ENCODE results near the gene CNIH1.

Gene CNIH1

DNA sequence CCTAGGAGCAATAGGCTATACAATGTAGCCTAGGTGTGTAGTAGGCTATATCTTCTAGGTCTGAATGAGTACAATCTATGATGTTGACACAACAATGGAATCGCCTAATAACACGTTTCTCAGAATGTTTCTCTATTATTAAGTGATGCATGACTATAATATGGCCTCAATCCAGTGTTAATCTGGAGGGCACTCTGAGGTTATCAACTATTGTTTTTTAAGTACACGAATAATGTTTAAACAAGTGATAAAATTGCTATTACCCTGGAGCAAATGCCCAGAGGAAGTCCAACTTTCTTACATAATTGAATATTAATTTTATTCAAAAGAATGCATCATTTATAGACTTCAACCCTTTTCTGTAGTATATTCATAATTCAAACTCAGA, 16.4 kb upstream of the CNIH1 start:
- no peak for TF ChIP-seq TAF1 (IDR thresholded peaks at IDR 0.05; ENCODE audit: borderline replicate concordance, insufficient read depth, low read length)
- TF ChIP-seq POLR2AphosphoS5 (IDR thresholded peaks at IDR 0.05; ENCODE audit: low read depth, low read length): no peak
- no peak for TF ChIP-seq SIN3A (IDR thresholded peaks at IDR 0.05; ENCODE audit: borderline replicate concordance, insufficient read depth, low read length)
- TF ChIP-seq FOXP2 (optimal IDR thresholded peaks at IDR 0.05; ENCODE audit: borderline replicate concordance, extremely low read depth, extremely low read length, insufficient read depth): no peak
- TF ChIP-seq, protein P1, sequence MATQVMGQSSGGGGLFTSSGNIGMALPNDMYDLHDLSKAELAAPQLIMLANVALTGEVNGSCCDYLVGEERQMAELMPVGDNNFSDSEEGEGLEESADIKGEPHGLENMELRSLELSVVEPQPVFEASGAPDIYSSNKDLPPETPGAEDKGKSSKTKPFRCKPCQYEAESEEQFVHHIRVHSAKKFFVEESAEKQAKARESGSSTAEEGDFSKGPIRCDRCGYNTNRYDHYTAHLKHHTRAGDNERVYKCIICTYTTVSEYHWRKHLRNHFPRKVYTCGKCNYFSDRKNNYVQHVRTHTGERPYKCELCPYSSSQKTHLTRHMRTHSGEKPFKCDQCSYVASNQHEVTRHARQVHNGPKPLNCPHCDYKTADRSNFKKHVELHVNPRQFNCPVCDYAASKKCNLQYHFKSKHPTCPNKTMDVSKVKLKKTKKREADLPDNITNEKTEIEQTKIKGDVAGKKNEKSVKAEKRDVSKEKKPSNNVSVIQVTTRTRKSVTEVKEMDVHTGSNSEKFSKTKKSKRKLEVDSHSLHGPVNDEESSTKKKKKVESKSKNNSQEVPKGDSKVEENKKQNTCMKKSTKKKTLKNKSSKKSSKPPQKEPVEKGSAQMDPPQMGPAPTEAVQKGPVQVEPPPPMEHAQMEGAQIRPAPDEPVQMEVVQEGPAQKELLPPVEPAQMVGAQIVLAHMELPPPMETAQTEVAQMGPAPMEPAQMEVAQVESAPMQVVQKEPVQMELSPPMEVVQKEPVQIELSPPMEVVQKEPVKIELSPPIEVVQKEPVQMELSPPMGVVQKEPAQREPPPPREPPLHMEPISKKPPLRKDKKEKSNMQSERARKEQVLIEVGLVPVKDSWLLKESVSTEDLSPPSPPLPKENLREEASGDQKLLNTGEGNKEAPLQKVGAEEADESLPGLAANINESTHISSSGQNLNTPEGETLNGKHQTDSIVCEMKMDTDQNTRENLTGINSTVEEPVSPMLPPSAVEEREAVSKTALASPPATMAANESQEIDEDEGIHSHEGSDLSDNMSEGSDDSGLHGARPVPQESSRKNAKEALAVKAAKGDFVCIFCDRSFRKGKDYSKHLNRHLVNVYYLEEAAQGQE (IDR thresholded peaks at IDR 0.05; ENCODE audit: insufficient read depth in 1 of 2, low read depth in 2 of 2, low read length in 2 of 2): no peak

DNA sequence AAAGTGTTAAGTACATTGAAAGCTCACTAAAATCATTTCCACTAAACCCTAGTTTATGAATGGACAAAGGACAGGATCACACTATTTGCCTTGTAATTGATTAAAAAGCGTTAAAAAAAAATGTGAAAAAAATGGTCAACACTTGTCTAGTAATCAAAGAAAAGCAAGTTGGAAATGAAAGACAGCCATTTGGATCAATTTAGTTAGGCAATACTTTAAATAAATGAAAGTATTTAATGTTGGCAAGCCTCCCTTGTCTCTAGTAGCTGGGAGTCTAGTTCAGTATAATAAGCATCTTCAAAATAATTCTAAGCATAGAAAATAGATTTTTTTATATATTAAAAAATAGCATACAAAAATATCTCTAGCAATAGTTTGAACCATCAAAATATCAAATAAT, 14.2 kb upstream of the CNIH1 start:
- TF ChIP-seq POLR2AphosphoS5 (IDR thresholded peaks at IDR 0.05; ENCODE audit: low read depth, low read length) (no peak), FOXP2 (optimal IDR thresholded peaks at IDR 0.05; ENCODE audit: borderline replicate concordance, extremely low read depth, extremely low read length, insufficient read depth) (no peak), TAF1 (IDR thresholded peaks at IDR 0.05; ENCODE audit: borderline replicate concordance, insufficient read depth, low read length) (no peak), SIN3A (IDR thresholded peaks at IDR 0.05; ENCODE audit: borderline replicate concordance, insufficient read depth, low read length) (no peak)
- TF ChIP-seq, protein P1 (IDR thresholded peaks at IDR 0.05; ENCODE audit: insufficient read depth in 1 of 2, low read depth in 2 of 2, low read length in 2 of 2): no peak

DNA sequence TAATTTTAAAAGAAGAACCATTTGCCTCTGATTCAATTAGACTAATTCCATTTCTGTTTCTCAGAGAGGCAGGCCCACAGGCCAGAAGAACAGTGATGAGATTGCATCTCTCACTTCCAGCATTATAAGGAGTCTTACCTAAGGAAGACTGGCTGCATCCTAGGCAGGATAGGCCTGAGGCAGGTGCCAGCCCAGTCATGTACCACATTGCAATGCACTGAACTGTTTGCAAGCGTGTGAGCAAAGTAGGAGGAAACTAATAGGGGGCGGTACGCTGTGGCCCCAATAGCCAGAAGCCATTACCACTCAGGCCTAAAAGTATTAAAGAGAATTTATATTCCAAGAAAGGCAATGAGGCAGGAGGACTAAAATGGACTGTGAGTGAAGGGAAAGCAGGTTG, 12.1 kb upstream of the CNIH1 start:
- TF ChIP-seq, protein P1 (IDR thresholded peaks at IDR 0.05; ENCODE audit: insufficient read depth in 1 of 2, low read depth in 2 of 2, low read length in 2 of 2): no peak
- no peak for TF ChIP-seq SIN3A (IDR thresholded peaks at IDR 0.05; ENCODE audit: borderline replicate concordance, insufficient read depth, low read length)
- no peak for TF ChIP-seq TAF1 (IDR thresholded peaks at IDR 0.05; ENCODE audit: borderline replicate concordance, insufficient read depth, low read length)
- TF ChIP-seq FOXP2 (optimal IDR thresholded peaks at IDR 0.05; ENCODE audit: borderline replicate concordance, extremely low read depth, extremely low read length, insufficient read depth): no peak

DNA sequence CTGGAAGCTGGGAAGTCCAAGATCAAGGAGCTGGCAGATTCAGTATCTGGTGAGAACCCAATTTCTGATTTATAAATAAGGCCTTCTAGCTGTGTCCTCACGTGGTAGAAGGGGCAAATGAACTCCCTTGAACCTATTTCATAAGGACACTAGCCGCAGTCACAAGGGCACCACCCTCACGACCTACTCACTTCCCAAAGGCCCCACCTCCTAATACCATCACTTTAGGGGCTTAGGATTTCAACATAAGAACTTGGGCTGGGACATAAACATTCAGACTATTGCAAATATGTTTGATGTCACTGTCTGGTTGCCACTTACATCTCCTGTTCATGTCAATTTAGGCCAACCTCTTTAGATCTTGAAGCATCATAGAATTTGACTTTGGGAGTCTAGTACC, 10.8 kb upstream of the CNIH1 start:
- no peak for TF ChIP-seq FOXP2 (optimal IDR thresholded peaks at IDR 0.05; ENCODE audit: borderline replicate concordance, extremely low read depth, extremely low read length, insufficient read depth)
- no peak for TF ChIP-seq TAF1 (IDR thresholded peaks at IDR 0.05; ENCODE audit: borderline replicate concordance, insufficient read depth, low read length)
- TF ChIP-seq POLR2AphosphoS5 (IDR thresholded peaks at IDR 0.05; ENCODE audit: low read depth, low read length): no peak
- TF ChIP-seq, protein P1 (IDR thresholded peaks at IDR 0.05; ENCODE audit: insufficient read depth in 1 of 2, low read depth in 2 of 2, low read length in 2 of 2): no peak
- TF ChIP-seq SIN3A (IDR thresholded peaks at IDR 0.05; ENCODE audit: borderline replicate concordance, insufficient read depth, low read length): no peak

DNA sequence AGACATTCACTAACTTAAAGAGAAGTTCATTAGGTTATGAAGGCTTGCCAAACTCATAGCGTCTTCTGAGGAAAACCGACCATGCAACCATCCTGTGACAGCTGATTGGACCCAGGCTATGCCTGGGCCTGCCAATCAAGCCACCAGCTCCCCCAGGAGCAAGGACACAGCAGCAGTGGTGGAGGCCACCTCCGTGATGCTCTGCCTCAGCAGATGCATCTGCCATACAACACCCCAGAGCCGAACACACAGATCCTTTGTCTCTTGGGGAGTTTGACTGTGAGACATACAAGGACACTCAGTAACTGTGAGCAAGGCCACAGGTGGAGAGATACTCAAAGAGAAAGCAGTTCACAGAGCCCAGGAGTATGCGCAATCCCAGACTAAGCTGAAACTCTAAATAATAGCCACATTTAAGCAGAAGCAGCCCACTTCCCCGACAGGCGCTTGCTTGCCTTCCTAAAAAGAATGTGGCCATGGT, 10.0 kb upstream of the CNIH1 start:
- no peak for TF ChIP-seq SIN3A (IDR thresholded peaks at IDR 0.05; ENCODE audit: borderline replicate concordance, insufficient read depth, low read length)
- TF ChIP-seq POLR2AphosphoS5 (IDR thresholded peaks at IDR 0.05; ENCODE audit: low read depth, low read length): no peak
- TF ChIP-seq FOXP2 (optimal IDR thresholded peaks at IDR 0.05; ENCODE audit: borderline replicate concordance, extremely low read depth, extremely low read length, insufficient read depth): no peak
- TF ChIP-seq TAF1 (IDR thresholded peaks at IDR 0.05; ENCODE audit: borderline replicate concordance, insufficient read depth, low read length): no peak
- TF ChIP-seq, protein P1 (IDR thresholded peaks at IDR 0.05; ENCODE audit: insufficient read depth in 1 of 2, low read depth in 2 of 2, low read length in 2 of 2): no peak
